ENCODE data around the gene LRRIQ4. TPM values are rescaled to one million over a fixed set of nuclear protein-coding genes. Genes with fewer than 3 reads are reported as not detected.

LRRIQ4 gene
- total RNA-seq, 1 donor from 2014 or later: not detected

DNA sequence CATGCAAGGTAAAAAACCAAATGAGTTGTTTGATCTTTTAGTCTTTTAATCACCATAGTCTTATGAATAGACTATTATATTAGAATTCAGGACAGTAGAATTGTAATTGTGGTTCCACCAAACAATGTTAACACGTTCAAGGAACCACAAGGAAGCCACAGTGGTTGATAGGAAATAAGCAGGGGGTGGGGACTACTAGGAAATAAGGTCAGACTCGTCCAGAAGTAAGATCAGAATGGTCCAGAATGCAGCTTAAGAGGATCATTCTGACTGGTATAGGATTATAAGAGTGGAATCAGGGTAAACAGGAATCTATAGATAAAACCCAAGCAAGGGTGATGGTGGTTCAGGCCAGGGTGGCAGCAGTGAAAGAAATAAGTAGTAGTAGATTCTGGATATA lies 31.9 kb upstream of the LRRIQ4 start:
- no peak overlapping the region for H3K27ac ChIP-seq (replicated peaks)
- no peaks in the 10 kb centered on the region for H3K9me3 ChIP-seq (replicated peaks)
- H3K4me3 ChIP-seq: no peak overlapping the region
- intact Hi-C loops (cut with micrococcal nuclease): no loop called here
- no peaks in the 10 kb centered on the region for H3K27me3 ChIP-seq (ENCODE audit: low read depth)
- DNase-seq: no peak
- no peak for TF ChIP-seq CTCF (IDR thresholded peaks at IDR 0.05; ENCODE audit: borderline replicate concordance)
- H3K4me1 ChIP-seq: peaks cover 36% of the 10 kb centered on the region
- H3K36me3 ChIP-seq: peaks cover 94% of the 10 kb centered on the region

DNA sequence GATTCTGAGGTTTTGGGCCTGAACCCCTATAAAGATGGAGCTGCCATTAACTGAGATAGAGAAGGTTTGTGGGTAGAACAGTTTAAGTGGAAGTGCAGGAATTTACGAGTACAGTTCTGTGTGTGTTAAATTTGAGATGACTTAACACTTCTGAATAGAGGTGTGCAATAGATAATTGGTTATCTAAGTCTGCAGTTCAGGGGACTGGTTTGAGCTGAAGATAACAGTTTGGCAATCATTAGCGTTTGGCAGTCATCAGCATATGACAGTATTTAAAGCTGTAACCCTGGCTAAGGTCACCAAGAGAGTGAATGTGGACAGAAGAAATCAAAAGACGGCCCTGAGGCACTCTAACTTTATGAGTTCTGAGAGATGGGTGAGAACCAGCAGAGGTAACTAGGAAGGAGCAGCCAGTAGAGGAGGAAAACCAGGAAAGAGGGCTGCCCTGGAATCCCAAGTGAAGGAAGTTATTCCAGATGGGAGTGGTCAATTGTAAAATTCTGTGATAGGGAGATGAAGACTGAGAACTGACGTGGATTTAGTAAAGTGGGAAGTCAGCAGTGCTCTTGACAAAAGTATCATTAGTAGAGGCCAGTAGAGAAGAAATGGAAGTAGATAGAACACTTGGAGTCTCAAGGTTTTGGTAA lies 31.3 kb upstream of the LRRIQ4 start:
- Histone ChIP-seq H3K9me3 (replicated peaks) (no peaks in the 10 kb centered on the region), H3K4me3 (no peak overlapping the region), H3K36me3 (peaks cover 94% of the 10 kb centered on the region), H3K27me3 (ENCODE audit: low read depth) (no peaks in the 10 kb centered on the region), H3K4me1 (peaks cover 30% of the 10 kb centered on the region), H3K27ac (replicated peaks) (no peak overlapping the region)
- TF ChIP-seq CTCF (IDR thresholded peaks at IDR 0.05; ENCODE audit: borderline replicate concordance): no peak
- intact Hi-C loops (cut with micrococcal nuclease): no loop called here
- no peak for DNase-seq

DNA sequence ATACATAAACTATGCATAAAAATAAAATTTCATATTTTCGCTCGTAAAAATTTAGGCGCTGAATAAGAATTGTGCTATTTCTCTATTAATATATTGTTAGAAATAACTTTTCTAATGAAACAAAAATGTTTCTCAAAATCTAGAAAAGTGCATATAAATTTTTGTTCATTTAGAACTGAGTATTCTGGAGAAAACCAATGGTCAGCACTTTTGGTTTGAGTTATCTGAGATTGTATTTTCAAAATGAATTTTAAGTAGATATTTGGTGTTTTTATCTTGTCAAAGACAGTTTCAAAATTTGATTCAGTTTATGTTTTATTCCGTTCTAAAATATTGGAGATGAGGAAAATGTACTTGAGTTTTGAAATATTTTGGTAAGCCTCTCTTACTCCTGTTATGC lies 25.6 kb upstream of the LRRIQ4 start:
- H3K27ac ChIP-seq (replicated peaks): no peak overlapping the region
- H3K4me1 ChIP-seq: peaks cover 3% of the 10 kb centered on the region
- intact Hi-C loops (cut with micrococcal nuclease): no loop called here
- peaks cover 75% of the 10 kb centered on the region for H3K36me3 ChIP-seq
- H3K9me3 ChIP-seq (replicated peaks): no peaks in the 10 kb centered on the region
- DNase-seq: no peak
- no peak for TF ChIP-seq CTCF (IDR thresholded peaks at IDR 0.05; ENCODE audit: borderline replicate concordance)
- H3K4me3 ChIP-seq: no peak overlapping the region
- no peaks in the 10 kb centered on the region for H3K27me3 ChIP-seq (ENCODE audit: low read depth)

DNA sequence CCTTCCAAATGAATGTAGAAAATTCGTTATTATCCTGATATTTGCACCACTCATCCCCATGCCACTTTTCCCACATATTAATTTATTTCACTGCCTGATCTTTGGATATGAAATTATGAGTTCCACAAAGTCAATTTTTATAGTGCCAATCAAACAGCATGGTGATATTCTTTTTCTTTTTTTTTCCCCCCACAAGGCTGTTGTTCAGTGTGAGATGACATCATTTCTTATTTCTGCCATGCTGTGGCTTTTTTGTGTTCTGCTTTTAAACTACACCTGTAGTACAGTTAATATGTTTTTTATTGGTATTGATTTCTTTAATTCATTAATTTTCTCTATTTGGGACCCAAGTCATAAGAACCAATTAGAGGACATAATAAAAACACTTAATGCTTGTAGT lies 24.9 kb upstream of the LRRIQ4 start:
- Histone ChIP-seq H3K9me3 (replicated peaks) (no peaks in the 10 kb centered on the region), H3K27ac (replicated peaks) (no peak overlapping the region), H3K36me3 (peaks cover 73% of the 10 kb centered on the region), H3K27me3 (ENCODE audit: low read depth) (no peaks in the 10 kb centered on the region), H3K4me3 (no peak overlapping the region), H3K4me1 (no peaks in the 10 kb centered on the region)
- TF ChIP-seq CTCF (IDR thresholded peaks at IDR 0.05; ENCODE audit: borderline replicate concordance): no peak
- DNase-seq: no peak
- intact Hi-C loops (cut with micrococcal nuclease): no loop called here

DNA sequence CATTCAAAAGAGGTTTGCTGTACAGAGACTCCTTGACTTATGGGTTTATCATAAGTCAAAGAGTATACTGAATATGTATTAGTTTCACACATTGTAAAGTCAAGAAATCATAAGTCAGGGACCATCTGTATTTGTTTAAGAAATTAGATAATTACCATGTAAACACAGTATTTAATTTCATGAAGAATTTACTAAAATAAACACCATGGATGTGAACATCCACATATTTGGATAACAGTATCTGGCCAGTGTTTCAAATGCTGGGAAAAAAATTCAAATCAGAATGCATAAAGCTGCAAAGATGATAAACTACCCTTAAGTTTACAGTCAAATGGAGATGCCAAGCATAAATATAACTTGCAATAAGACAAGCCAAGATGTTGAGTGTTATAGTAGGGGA lies 22.5 kb upstream of the LRRIQ4 start:
- no peak overlapping the region for H3K4me3 ChIP-seq
- peaks cover 56% of the 10 kb centered on the region for H3K36me3 ChIP-seq
- H3K4me1 ChIP-seq: no peaks in the 10 kb centered on the region
- no peak for DNase-seq
- H3K27me3 ChIP-seq (ENCODE audit: low read depth): no peaks in the 10 kb centered on the region
- no peak overlapping the region for H3K27ac ChIP-seq (replicated peaks)
- no peak for TF ChIP-seq CTCF (IDR thresholded peaks at IDR 0.05; ENCODE audit: borderline replicate concordance)
- intact Hi-C loops (cut with micrococcal nuclease): no loop called here
- H3K9me3 ChIP-seq (replicated peaks): no peaks in the 10 kb centered on the region
